ENCODE data around the gene APLF.
"Not testable (repeated sequence)": the region's sequence is repeated elsewhere in the genome, so short reads cannot be mapped to it uniquely, and the experiment has no call there.

The APLF gene

DNA sequence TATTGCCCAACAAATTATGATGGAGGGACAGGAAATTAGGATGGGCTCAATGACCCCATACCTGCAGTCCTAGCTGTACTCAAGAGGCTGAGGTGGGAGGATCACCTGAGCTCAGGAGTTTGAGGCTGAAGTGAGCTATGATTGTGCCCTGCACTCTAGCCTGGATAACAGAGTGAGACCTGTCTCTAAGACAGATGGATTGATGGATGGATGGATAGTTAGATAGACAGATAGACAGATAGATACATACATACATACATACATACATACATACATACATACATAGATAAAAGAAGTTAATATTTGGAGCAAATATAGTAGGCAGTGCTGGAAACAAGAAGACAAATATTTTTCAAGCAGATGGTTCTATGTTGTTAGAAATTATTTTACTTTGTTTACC is 97.9 kb downstream of the APLF start:
- H3K4me3 ChIP-seq (ENCODE audit: low read depth, low read length): no peak overlapping the region
- no peak for DNase-seq (ENCODE audit: low read depth)

DNA sequence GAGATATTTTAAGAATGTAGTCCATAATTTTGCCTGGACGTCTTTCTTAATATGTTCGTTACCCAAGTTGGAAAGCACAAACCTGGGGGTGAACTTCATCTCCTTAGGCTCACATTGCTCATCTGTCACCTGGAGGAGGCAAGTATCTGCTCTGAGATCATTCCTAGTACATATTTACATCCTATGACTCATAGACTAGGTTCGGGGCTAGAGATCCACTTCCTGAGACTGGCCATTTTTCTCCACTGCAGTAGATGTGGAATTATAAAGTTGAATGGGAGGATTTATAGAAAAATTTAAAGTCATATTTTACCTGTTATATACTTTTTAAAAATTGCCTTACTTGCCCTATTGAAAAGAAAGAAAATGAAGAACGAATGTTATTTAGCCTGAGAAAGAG is 98.5 kb downstream of the APLF start:
- H3K4me3 ChIP-seq (ENCODE audit: low read depth, low read length): no peak overlapping the region
- peak; percentile 63 for DNase-seq (ENCODE audit: low read depth)
- TF ChIP-seq, protein P1, sequence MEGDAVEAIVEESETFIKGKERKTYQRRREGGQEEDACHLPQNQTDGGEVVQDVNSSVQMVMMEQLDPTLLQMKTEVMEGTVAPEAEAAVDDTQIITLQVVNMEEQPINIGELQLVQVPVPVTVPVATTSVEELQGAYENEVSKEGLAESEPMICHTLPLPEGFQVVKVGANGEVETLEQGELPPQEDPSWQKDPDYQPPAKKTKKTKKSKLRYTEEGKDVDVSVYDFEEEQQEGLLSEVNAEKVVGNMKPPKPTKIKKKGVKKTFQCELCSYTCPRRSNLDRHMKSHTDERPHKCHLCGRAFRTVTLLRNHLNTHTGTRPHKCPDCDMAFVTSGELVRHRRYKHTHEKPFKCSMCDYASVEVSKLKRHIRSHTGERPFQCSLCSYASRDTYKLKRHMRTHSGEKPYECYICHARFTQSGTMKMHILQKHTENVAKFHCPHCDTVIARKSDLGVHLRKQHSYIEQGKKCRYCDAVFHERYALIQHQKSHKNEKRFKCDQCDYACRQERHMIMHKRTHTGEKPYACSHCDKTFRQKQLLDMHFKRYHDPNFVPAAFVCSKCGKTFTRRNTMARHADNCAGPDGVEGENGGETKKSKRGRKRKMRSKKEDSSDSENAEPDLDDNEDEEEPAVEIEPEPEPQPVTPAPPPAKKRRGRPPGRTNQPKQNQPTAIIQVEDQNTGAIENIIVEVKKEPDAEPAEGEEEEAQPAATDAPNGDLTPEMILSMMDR (conservative IDR thresholded peaks at IDR 0.05; ENCODE audit: low read depth, low read length): no peak

More for the DNA sequence above, 97.9 kb downstream of the APLF start:
- TF ChIP-seq, protein P1 (conservative IDR thresholded peaks at IDR 0.05; ENCODE audit: low read depth, low read length): no peak

DNA sequence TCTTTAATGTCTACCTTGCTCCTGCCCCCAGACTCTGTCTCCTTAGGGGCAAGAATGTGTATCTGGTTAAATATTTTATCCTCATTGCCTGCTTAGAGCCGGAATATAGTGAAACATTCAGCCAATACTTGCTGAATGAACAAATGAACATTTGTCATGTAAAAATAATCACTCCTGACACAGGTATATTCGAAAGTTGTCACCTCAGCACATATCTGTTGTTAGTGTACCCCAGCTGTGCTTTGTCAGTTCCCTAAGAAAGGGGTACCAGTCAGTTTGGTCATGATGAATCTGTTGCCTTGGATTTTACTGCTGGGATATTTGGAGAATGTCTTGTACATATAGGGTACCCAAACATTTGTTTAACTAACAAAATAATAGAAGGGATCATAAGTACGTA is 99.0 kb downstream of the APLF start:
- TF ChIP-seq, protein P1 (conservative IDR thresholded peaks at IDR 0.05; ENCODE audit: low read depth, low read length): no peak
- DNase-seq (ENCODE audit: low read depth): no peak
- H3K4me3 ChIP-seq (ENCODE audit: low read depth, low read length): no peak overlapping the region

DNA sequence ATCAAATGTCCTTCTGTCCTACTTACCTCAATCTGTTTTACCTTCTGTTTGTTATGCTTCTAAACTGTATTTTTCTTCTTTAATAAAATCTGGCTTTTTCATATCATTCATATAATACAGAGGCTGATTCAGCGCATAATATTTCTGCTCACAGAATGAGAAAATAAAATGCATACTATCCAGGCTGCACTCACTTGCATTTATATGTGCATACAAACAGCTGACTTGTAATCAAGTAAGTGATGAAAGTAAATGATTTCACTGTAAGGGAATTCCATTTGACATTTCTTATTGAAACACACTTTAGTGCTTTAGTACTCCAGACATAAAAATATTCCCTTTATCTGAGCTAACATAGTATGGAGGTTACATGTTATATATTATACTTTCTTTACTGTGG is 100.7 kb downstream of the APLF start:
- no peak for DNase-seq (ENCODE audit: low read depth)
- H3K4me3 ChIP-seq (ENCODE audit: low read depth, low read length): no peak overlapping the region
- TF ChIP-seq, protein P1 (conservative IDR thresholded peaks at IDR 0.05; ENCODE audit: low read depth, low read length): no peak

- peak; percentile 42 for DNase-seq (ENCODE audit: low read depth)
- no peak overlapping the region for H3K4me3 ChIP-seq (ENCODE audit: low read depth, low read length)
- TF ChIP-seq, protein P1 (conservative IDR thresholded peaks at IDR 0.05; ENCODE audit: low read depth, low read length): no peak
Observed at GRCh38 chr2:68569604-68570003, 102.2 kb downstream of the APLF start.

- not testable (repeated sequence) for DNase-seq (ENCODE audit: low read depth); H3K4me3 ChIP-seq (ENCODE audit: low read depth, low read length)
Observed at GRCh38 chr2:68570434-68570833, 103.0 kb downstream of the APLF start.

GRCh38 chr2:68574202-68574791 is 106.9 kb downstream of the APLF start:
- TF ChIP-seq, protein P1 (conservative IDR thresholded peaks at IDR 0.05; ENCODE audit: low read depth, low read length): no peak
- DNase-seq (ENCODE audit: low read depth): no peak
- H3K4me3 ChIP-seq (ENCODE audit: low read depth, low read length): no peak overlapping the region
